BE2C (cell line): ENCODE measurements around the gene IFT80.

Experiments
- DNase-seq: peaks from one replicate; pipeline ENCODE4 v3.0.0-alpha.2; 2020
- H3K27me3 ChIP-seq: fragments of 250-450 bp; sonication (Bioruptor Pico); 2 replicates; pipeline ENCODE4 v1.5.1; 2020; ENCODE audit warnings: mild to moderate bottlenecking
- H3K36me3 ChIP-seq: fragments of 250-450 bp; sonication (Bioruptor Pico); 2 replicates; pipeline ENCODE4 v1.5.1; 2020; ENCODE audit warnings: mild to moderate bottlenecking
- H3K4me1 ChIP-seq: fragments of 250-450 bp; sonication (Bioruptor Pico); 2 replicates; pipeline ENCODE4 v1.5.1; 2020
- H3K4me3 ChIP-seq: 2 replicates; pipeline ENCODE4 v1.5.1; 2011; ENCODE audit warnings: low read depth, low read length
- H3K9me3 ChIP-seq: fragments of 250-450 bp; sonication (Bioruptor Pico); 2 replicates; pipeline ENCODE4 v1.5.1; 2020
- TF ChIP-seq, protein P1 (sequence below): IDR thresholded peaks from 2 replicates; pipeline ENCODE4 v1.5.1; 2012; ENCODE audit warnings: mild to moderate bottlenecking, low read depth, low read length

The IFT80 gene

GRCh38 chr3:160403028-160403545, 4.1 kb upstream of the IFT80 start:
- Histone ChIP-seq H3K27me3 (no peaks in the 10 kb centered on the region), H3K4me1 (0 out of 2 replicates have a peak, but pooled peaks cover 3% of the 10 kb centered on the region), H3K4me3 (peak overlapping the region; percentile 98), H3K36me3 (peaks cover 69% of the 10 kb centered on the region), H3K9me3 (no peaks in the 10 kb centered on the region)
- TF ChIP-seq, protein P1, sequence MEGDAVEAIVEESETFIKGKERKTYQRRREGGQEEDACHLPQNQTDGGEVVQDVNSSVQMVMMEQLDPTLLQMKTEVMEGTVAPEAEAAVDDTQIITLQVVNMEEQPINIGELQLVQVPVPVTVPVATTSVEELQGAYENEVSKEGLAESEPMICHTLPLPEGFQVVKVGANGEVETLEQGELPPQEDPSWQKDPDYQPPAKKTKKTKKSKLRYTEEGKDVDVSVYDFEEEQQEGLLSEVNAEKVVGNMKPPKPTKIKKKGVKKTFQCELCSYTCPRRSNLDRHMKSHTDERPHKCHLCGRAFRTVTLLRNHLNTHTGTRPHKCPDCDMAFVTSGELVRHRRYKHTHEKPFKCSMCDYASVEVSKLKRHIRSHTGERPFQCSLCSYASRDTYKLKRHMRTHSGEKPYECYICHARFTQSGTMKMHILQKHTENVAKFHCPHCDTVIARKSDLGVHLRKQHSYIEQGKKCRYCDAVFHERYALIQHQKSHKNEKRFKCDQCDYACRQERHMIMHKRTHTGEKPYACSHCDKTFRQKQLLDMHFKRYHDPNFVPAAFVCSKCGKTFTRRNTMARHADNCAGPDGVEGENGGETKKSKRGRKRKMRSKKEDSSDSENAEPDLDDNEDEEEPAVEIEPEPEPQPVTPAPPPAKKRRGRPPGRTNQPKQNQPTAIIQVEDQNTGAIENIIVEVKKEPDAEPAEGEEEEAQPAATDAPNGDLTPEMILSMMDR = no peak
- no peak for DNase-seq

DNA sequence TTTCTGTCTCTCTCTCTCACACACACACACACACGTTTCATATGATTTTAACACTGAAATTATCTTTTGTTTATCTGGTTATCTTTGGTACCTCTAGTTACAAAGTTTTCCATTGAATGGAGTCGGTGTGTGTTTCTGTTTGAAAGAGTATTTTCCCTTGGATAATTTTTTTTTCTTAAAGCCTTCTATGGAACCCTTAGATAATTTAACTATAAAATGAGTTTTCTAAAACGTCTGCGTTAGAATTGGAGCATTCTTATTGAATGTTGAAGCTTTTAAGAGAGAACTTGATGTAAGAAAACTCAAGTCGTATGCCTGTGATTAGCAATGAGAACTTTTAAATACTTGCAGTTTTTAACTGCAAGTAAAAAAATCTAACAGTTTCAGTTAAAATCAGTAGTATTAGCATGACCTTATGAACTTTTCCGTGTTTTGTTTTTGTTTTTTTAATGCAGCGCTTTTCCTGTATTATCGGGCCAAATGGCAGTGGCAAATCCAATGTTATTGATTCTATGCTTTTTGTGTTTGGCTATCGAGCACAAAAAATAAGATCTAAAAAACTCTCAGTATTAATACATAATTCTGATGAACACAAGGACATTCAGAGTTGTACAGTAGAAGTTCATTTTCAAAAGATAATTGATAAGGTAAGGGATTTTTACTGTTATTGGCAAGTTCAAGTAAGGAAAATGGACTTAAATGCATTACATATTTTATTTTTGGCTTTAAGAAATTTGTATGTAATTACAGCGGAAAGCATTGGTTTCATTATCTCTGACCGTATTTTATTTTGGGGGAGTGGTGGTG, 3.4 kb upstream of the IFT80 start:
- TF ChIP-seq, protein P1 = no peak
- DNase-seq = no peak
- H3K9me3 ChIP-seq = no peaks in the 10 kb centered on the region
- peaks cover 62% of the 10 kb centered on the region for H3K36me3 ChIP-seq
- 0 out of 2 replicates have a peak, but pooled peaks cover 3% of the 10 kb centered on the region for H3K4me1 ChIP-seq
- no peaks in the 10 kb centered on the region for H3K27me3 ChIP-seq
- peak overlapping the region; percentile 98 for H3K4me3 ChIP-seq

GRCh38 chr3:160401291-160402095, 2.5 kb upstream of the IFT80 start:
- peaks cover 53% of the 10 kb centered on the region for H3K36me3 ChIP-seq
- DNase-seq = peak; percentile 38
- 0 out of 2 replicates have a peak, but pooled peaks cover 3% of the 10 kb centered on the region for H3K4me1 ChIP-seq

GRCh38 chr3:160400702-160401150, 1.7 kb upstream of the IFT80 start:
- Histone ChIP-seq H3K27me3 (no peaks in the 10 kb centered on the region), H3K4me1 (0 out of 2 replicates have a peak, but pooled peaks cover under 1% of the 10 kb centered on the region), H3K36me3 (peaks cover 46% of the 10 kb centered on the region), H3K4me3 (peak overlapping the region; percentile 98), H3K9me3 (no peaks in the 10 kb centered on the region)
- DNase-seq = peak; percentile 29
- TF ChIP-seq, protein P1 = no peak

More at GRCh38 chr3:160401291-160402095, 2.5 kb upstream of the IFT80 start:
- no peaks in the 10 kb centered on the region for H3K9me3 ChIP-seq
- peak overlapping the region; percentile 98 for H3K4me3 ChIP-seq
- no peaks in the 10 kb centered on the region for H3K27me3 ChIP-seq
- TF ChIP-seq, protein P1 = no peak

- H3K4me1 ChIP-seq = no peaks in the 10 kb centered on the region
- TF ChIP-seq, protein P1 = no peak
- peak overlapping the region; percentile 98 for H3K4me3 ChIP-seq
- H3K9me3 ChIP-seq = no peaks in the 10 kb centered on the region
- peaks cover 40% of the 10 kb centered on the region for H3K36me3 ChIP-seq
- no peaks in the 10 kb centered on the region for H3K27me3 ChIP-seq
- peak; percentile 32 for DNase-seq
Measured at GRCh38 chr3:160400030-160400701, 1.1 kb upstream of the IFT80 start.
